ENCODE measurements around the gene SCN5A. TPM values are rescaled to one million over a fixed set of nuclear protein-coding genes. Genes with fewer than 3 reads are reported as not detected.

The SCN5A gene
- total and polyA plus RNA-seq, 4 donors, result 0.01 to 0.14 TPM; not detected in 2

DNA sequence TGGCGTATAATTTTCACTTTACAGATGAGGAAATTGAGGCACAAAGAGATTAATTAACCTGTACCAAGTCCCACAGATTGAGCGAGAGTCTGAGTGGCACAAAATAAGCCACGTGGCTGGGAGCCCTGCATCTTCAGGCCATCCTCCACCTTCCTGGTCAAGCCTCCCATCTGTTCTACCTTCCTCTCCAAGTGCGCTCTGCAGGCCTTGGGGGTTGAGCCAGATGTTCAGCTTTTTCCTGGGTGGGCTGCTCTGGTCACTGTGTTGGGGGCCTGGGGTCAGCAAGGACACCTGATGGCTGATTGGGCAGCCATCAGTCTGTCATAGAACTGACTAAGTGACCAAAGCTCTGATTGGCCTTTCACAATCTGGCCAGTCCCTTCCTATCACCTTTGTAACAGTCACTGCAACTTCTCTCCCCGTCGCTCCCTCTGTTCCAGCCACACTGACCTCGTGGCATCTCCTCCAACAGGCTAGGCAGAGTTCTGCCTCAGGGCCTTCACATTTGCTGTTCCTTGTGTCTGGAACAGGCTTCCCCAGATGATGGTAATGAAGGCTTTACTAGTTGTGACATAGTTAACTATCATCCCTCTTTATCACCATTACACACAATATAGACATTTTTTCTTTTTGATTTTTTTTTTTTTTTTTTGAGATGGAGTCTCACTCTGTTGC, 46.8 kb downstream of the SCN5A start:
- 87% methylated on average over 7 of the region's 7 CpGs for WGBS
- Histone ChIP-seq H3K36me3 (ENCODE audit: control insufficient read depth in 4 of 4, insufficient read depth in 3 of 4, low read depth in 1 of 4, low read length in 3 of 4) (no peaks in the 10 kb centered on the region), H3K9ac (ENCODE audit: low read depth in 1 of 2, low read length in 2 of 2) (no peak overlapping the region), H3K9me3 (ENCODE audit: control insufficient read depth in 4 of 4, low read length in 3 of 4) (no peaks in the 10 kb centered on the region), H3K27me3 (ENCODE audit: control insufficient read depth in 4 of 4, insufficient read depth in 4 of 4, low read length in 3 of 4) (no peaks in the 10 kb centered on the region), H3K27ac (ENCODE audit: low read depth in 1 of 2, low read length in 2 of 2) (no peak overlapping the region), H3K4me1 (ENCODE audit: control insufficient read depth in 4 of 4, insufficient read depth in 4 of 4, low read length in 3 of 4) (no peaks in the 10 kb centered on the region), H3K4me3 (ENCODE audit: low read depth in 1 of 3, low read length in 3 of 3) (no peak overlapping the region)
- TF ChIP-seq, protein P1, sequence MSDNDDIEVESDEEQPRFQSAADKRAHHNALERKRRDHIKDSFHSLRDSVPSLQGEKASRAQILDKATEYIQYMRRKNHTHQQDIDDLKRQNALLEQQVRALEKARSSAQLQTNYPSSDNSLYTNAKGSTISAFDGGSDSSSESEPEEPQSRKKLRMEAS (IDR thresholded peaks at IDR 0.05), result no peak
- no peak for TF ChIP-seq HNF4G (IDR thresholded peaks at IDR 0.05)
- TF ChIP-seq HNF4A (conservative IDR thresholded peaks at IDR 0.05), result no peak
- TF ChIP-seq, protein P2, sequence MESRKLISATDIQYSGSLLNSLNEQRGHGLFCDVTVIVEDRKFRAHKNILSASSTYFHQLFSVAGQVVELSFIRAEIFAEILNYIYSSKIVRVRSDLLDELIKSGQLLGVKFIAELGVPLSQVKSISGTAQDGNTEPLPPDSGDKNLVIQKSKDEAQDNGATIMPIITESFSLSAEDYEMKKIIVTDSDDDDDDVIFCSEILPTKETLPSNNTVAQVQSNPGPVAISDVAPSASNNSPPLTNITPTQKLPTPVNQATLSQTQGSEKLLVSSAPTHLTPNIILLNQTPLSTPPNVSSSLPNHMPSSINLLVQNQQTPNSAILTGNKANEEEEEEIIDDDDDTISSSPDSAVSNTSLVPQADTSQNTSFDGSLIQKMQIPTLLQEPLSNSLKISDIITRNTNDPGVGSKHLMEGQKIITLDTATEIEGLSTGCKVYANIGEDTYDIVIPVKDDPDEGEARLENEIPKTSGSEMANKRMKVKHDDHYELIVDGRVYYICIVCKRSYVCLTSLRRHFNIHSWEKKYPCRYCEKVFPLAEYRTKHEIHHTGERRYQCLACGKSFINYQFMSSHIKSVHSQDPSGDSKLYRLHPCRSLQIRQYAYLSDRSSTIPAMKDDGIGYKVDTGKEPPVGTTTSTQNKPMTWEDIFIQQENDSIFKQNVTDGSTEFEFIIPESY (IDR thresholded peaks at IDR 0.05), result no peak
- no peak for TF ChIP-seq NR2F2 (IDR thresholded peaks at IDR 0.05)
- no peak for TF ChIP-seq GABPA (IDR thresholded peaks at IDR 0.05 in 1 of 2, conservative IDR thresholded peaks at IDR 0.05 in 1 of 2)
- no peak for TF ChIP-seq SP1 (IDR thresholded peaks at IDR 0.05)
- no peak for TF ChIP-seq FOXA1 (IDR thresholded peaks at IDR 0.05)
- no peak for TF ChIP-seq TAF1 (conservative IDR thresholded peaks at IDR 0.05)
- no peak for TF ChIP-seq EGR1 (IDR thresholded peaks at IDR 0.05; ENCODE audit: low read depth in 2 of 2)
- no peak for TF ChIP-seq REST (IDR thresholded peaks at IDR 0.05)
- no peak for TF ChIP-seq YY1 (IDR thresholded peaks at IDR 0.05)
- no peak for DNase-seq (ENCODE audit: low spot score)

GRCh38 chr3:38601956-38602550, 47.4 kb downstream of the SCN5A start:
- no peak for DNase-seq (ENCODE audit: low spot score)
- Histone ChIP-seq H3K4me1 (ENCODE audit: control insufficient read depth in 4 of 4, insufficient read depth in 4 of 4, low read length in 3 of 4) (no peaks in the 10 kb centered on the region), H3K27ac (ENCODE audit: low read depth in 1 of 2, low read length in 2 of 2) (no peak overlapping the region), H3K36me3 (ENCODE audit: control insufficient read depth in 4 of 4, insufficient read depth in 3 of 4, low read depth in 1 of 4, low read length in 3 of 4) (no peaks in the 10 kb centered on the region), H3K27me3 (ENCODE audit: control insufficient read depth in 4 of 4, insufficient read depth in 4 of 4, low read length in 3 of 4) (peaks cover 0 to 2% (median 0%) of the 10 kb centered on the region in 4 donors), H3K4me3 (ENCODE audit: low read depth in 1 of 3, low read length in 3 of 3) (no peak overlapping the region), H3K9me3 (ENCODE audit: control insufficient read depth in 4 of 4, low read length in 3 of 4) (no peaks in the 10 kb centered on the region), H3K9ac (ENCODE audit: low read depth in 1 of 2, low read length in 2 of 2) (no peak overlapping the region)
- 90% methylated on average over 3 of the region's 3 CpGs for WGBS
- TF ChIP-seq TAF1 (conservative IDR thresholded peaks at IDR 0.05) (no peak), ATF3 (IDR thresholded peaks at IDR 0.05) (no peak), NR2F2 (IDR thresholded peaks at IDR 0.05) (no peak), HNF4A (conservative IDR thresholded peaks at IDR 0.05) (no peak), RAD21 (IDR thresholded peaks at IDR 0.05) (no peak), JUND (IDR thresholded peaks at IDR 0.05) (no peak), SP1 (IDR thresholded peaks at IDR 0.05) (no peak), REST (IDR thresholded peaks at IDR 0.05) (no peak)
- TF ChIP-seq, protein P2 (IDR thresholded peaks at IDR 0.05), result no peak

Measured in liver (tissue), 9 donors.